ENCODE measurements around the gene NUDT4. TPM values are rescaled to one million over a fixed set of nuclear protein-coding genes. Genes with fewer than 3 reads are reported as not detected.
A peak's percentile ranks its signal among the peaks of the same experiment; 100 is the strongest.

NUDT4 gene
- 338 and 386 TPM in 2 replicates for total RNA-seq
- 330 and 484 TPM in 2 replicates for polyA plus RNA-seq

- H3K36me3 ChIP-seq = no peaks in the 10 kb centered on the region
- peak; percentile 96 for DNase-seq (ENCODE audit: low read depth in 1 of 2, low spot score in 1 of 2)
- H3K9me3 ChIP-seq (ENCODE audit: low read depth) = no peaks in the 10 kb centered on the region
- H3K4me3 ChIP-seq = peak within 1 kb of the TSS; percentile 86
- peaks cover 13% of the 10 kb centered on the region for H3K4me1 ChIP-seq (ENCODE audit: low read depth)
- H3K27me3 ChIP-seq = no peaks in the 10 kb centered on the region
- peak within 1 kb of the TSS; percentile 85 for H3K27ac ChIP-seq
- no peak for TF ChIP-seq CTCF (IDR thresholded peaks at IDR 0.05; ENCODE audit: low read depth, low read length)
Observed at GRCh38 chr12:93377252-93378195, at the start of gene NUDT4. NUDT4 (plus strand) TSS chr12:93377925; CDS start chr12:93378323, 398 bp downstream.

- Histone ChIP-seq H3K4me3 (no peak overlapping the region), H3K9me3 (ENCODE audit: low read depth) (no peaks in the 10 kb centered on the region), H3K27ac (no peak overlapping the region), H3K27me3 (no peaks in the 10 kb centered on the region), H3K4me1 (ENCODE audit: low read depth) (peaks cover 23% of the 10 kb centered on the region), H3K36me3 (no peaks in the 10 kb centered on the region)
- no peak for TF ChIP-seq CTCF (IDR thresholded peaks at IDR 0.05; ENCODE audit: low read depth, low read length)
- no peak for DNase-seq (ENCODE audit: low read depth in 1 of 2, low spot score in 1 of 2)
Observed at GRCh38 chr12:93333054-93333453, 44.7 kb upstream of the NUDT4 start.

GRCh38 chr12:93333828-93334227, 43.9 kb upstream of the NUDT4 start:
- Histone ChIP-seq H3K27me3 (no peaks in the 10 kb centered on the region), H3K36me3 (no peaks in the 10 kb centered on the region), H3K4me3 (no peak overlapping the region), H3K4me1 (ENCODE audit: low read depth) (peaks cover 23% of the 10 kb centered on the region), H3K9me3 (ENCODE audit: low read depth) (no peaks in the 10 kb centered on the region), H3K27ac (no peak overlapping the region)
- DNase-seq (ENCODE audit: low read depth in 1 of 2, low spot score in 1 of 2) = no peak
- TF ChIP-seq CTCF (IDR thresholded peaks at IDR 0.05; ENCODE audit: low read depth, low read length) = no peak

- Histone ChIP-seq H3K36me3 (no peaks in the 10 kb centered on the region), H3K4me3 (no peak overlapping the region), H3K27me3 (no peaks in the 10 kb centered on the region), H3K4me1 (ENCODE audit: low read depth) (peaks cover 23% of the 10 kb centered on the region), H3K27ac (peak overlapping the region; percentile 93), H3K9me3 (ENCODE audit: low read depth) (no peaks in the 10 kb centered on the region)
- no peak for DNase-seq (ENCODE audit: low read depth in 1 of 2, low spot score in 1 of 2)
- TF ChIP-seq CTCF (IDR thresholded peaks at IDR 0.05; ENCODE audit: low read depth, low read length) = no peak
Observed at GRCh38 chr12:93335603-93336162, 42.0 kb upstream of the NUDT4 start.

- TF ChIP-seq CTCF (IDR thresholded peaks at IDR 0.05; ENCODE audit: low read depth, low read length) = no peak
- Histone ChIP-seq H3K36me3 (no peaks in the 10 kb centered on the region), H3K9me3 (ENCODE audit: low read depth) (no peaks in the 10 kb centered on the region), H3K4me1 (ENCODE audit: low read depth) (peaks cover 23% of the 10 kb centered on the region), H3K27ac (peak overlapping the region; percentile 93), H3K27me3 (no peaks in the 10 kb centered on the region), H3K4me3 (no peak overlapping the region)
- peak; percentile 62 to 85 for DNase-seq (ENCODE audit: low read depth in 1 of 2, low spot score in 1 of 2)
Observed at GRCh38 chr12:93336291-93336741, 41.4 kb upstream of the NUDT4 start.

All from cardiac muscle cell (in vitro differentiated cells and primary cell).